MCF 10A (cell line): Measurements from ENCODE around the gene TSEN54. TPM values are rescaled to one million over a fixed set of nuclear protein-coding genes. Genes with fewer than 3 reads are reported as not detected.

Experiments
- BruUV-seq: library from RNA; stranded (reverse); fragments of 400-500 nt; replicated peaks from 2 replicates; lab custom pipeline; 2021; lab: Mats Ljungman, UMichigan
- CTCF ChIA-PET: fragments of 300-600 bp; sonication (Branson Sonifier 250); formaldehyde crosslinking; extraction: SDS; loops from one replicate; lab custom pipeline; 2021; ENCODE audit warnings: antibody characterized with exemption, inconsistent platforms; lab: Yijun Ruan, JAX
- POLR2A ChIA-PET: fragments of 300-600, 350-650 bp; sonication (Branson Sonifier 250); formaldehyde crosslinking; extraction: SDS; loops from one replicate; lab custom pipeline; 2020; ENCODE audit warnings: antibody characterized with exemption, inconsistent platforms; lab: Yijun Ruan, JAX
- DNase-seq: peaks from one replicate; pipeline ENCODE4 v3.0.0-alpha.2; 2018; ENCODE audit not compliant: unreplicated experiment
- H3K27ac Mint-ChIP-seq: one replicate; pipeline ENCODE4 v1.8.0; 2022; ENCODE audit warnings: mild to moderate bottlenecking, low read depth, mixed read lengths; ENCODE audit not compliant: unreplicated experiment
- H3K27me3 Mint-ChIP-seq: one replicate; pipeline ENCODE4 v1.8.0; 2022; ENCODE audit warnings: mixed read lengths; ENCODE audit not compliant: insufficient read depth, unreplicated experiment
- H3K36me3 Mint-ChIP-seq: one replicate; pipeline ENCODE4 v1.8.0; 2022; ENCODE audit warnings: mild to moderate bottlenecking, moderate library complexity, mixed read lengths; ENCODE audit not compliant: insufficient read depth, unreplicated experiment
- H3K4me1 Mint-ChIP-seq: one replicate; pipeline ENCODE4 v1.8.0; 2022; ENCODE audit warnings: mixed read lengths; ENCODE audit not compliant: insufficient read depth, unreplicated experiment
- H3K4me3 Mint-ChIP-seq: one replicate; pipeline ENCODE4 v1.8.0; 2022; ENCODE audit warnings: mild to moderate bottlenecking, moderate library complexity, mixed read lengths; ENCODE audit not compliant: unreplicated experiment
- H3K9me3 Mint-ChIP-seq: one replicate; pipeline ENCODE4 v1.8.0; 2022; ENCODE audit warnings: mixed read lengths; ENCODE audit not compliant: unreplicated experiment
- intact Hi-C: fragments of 100-400 bp; cut with micrococcal nuclease; formaldehyde crosslinking; loops from 2 replicates; pipeline ENCODE4 v1.14.1; 2022
- total RNA-seq: library from RNA; stranded (reverse); gene quantifications from 2 replicates; pipeline ENCODE4 v1.2.3, GENCODE V29; 2022
- TF ChIP-seq, protein P1 (sequence below): fragments of 200-600 bp; IDR thresholded peaks from one replicate; pipeline ENCODE4 v1.8.0; 2022; ENCODE audit warnings: antibody characterized with exemption, mild to moderate bottlenecking; ENCODE audit not compliant: unreplicated experiment

Gene TSEN54
- total RNA-seq, 1 experiment from 2014 or later: 13.3 TPM

DNA sequence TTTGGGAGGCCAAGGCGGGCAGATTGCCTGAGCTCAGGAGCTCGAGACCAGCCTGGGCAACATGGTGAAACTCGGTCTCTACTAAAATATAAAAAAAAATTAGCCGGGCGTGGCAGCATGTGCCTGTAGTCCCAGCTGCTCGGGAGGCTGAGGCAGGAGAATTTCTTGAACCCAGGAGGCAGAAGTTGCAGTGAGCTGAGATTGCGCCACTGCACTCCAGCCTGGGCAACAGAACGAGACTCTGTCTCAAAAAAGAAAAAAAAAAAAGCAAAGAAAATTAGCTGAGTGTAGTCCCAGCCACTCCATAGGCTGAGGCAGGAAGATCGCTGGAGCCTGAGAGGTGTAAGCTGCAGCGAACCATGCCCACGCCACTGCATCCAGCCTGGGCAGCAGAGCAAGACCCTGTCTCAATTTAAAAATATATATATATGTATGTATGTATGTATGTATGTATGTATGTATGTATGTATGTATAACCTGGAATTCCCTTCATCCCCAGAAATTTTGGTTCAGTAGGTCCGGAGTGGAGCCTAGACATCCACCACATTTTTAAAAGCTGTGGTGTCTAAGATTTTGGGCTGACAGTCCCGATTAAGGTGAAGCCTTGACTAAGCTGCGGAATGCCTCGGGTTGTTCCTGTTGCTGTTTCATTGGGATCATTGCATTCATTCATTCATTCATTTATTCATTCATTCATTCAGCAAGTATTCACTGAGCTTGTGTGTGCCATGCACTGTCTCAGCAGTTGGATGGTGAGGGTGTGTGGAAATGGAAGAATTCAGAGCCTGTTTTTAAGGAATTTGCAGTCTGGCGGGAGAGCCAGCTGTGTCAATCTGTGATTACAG lies 34.0 kb upstream of the TSEN54 start:
- no peaks in the 10 kb centered on the region for H3K4me1 Mint-ChIP-seq

DNA sequence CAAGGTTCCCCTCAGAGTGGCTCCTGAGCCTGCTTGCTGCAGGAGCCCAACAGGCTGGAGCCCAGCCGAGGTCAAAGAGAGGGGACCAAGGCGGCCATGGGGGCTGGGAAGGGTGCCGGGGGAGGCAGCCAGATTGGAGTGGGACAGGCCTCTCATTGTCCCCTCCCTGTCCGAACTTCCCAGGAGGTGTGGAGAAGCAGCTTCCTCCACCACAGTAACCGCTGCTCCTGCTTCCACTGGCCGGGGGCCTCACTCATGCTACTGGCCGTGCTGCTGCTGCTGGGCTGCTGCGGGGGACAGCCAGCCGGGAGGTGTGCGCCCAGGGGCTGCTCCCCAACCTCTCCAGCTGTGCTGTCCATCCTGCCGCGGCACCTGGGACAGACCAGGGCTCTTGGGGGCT lies 30.6 kb upstream of the TSEN54 start:
- ChIA-PET CTCF (interaction anchor here (0.7 kb wide), 1 partner anchor 13 kb away, joined by 4 read pairs; no protein-coding TSS in a partner anchor), POLR2A (interaction anchor here (0.5 kb wide), 1 partner anchor 1362 kb away, joined by 3 read pairs; no protein-coding TSS in a partner anchor)
- TF ChIP-seq, protein P1, sequence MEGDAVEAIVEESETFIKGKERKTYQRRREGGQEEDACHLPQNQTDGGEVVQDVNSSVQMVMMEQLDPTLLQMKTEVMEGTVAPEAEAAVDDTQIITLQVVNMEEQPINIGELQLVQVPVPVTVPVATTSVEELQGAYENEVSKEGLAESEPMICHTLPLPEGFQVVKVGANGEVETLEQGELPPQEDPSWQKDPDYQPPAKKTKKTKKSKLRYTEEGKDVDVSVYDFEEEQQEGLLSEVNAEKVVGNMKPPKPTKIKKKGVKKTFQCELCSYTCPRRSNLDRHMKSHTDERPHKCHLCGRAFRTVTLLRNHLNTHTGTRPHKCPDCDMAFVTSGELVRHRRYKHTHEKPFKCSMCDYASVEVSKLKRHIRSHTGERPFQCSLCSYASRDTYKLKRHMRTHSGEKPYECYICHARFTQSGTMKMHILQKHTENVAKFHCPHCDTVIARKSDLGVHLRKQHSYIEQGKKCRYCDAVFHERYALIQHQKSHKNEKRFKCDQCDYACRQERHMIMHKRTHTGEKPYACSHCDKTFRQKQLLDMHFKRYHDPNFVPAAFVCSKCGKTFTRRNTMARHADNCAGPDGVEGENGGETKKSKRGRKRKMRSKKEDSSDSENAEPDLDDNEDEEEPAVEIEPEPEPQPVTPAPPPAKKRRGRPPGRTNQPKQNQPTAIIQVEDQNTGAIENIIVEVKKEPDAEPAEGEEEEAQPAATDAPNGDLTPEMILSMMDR: no peak
- H3K4me1 Mint-ChIP-seq: no peaks in the 10 kb centered on the region
- DNase-seq: no peak
- no peaks in the 10 kb centered on the region for H3K9me3 Mint-ChIP-seq
- BruUV-seq: no TSS peak
- H3K27me3 Mint-ChIP-seq: no peaks in the 10 kb centered on the region
- intact Hi-C loops: no loop called here
- no peak overlapping the region for H3K27ac Mint-ChIP-seq
- H3K36me3 Mint-ChIP-seq: peaks cover 5% of the 10 kb centered on the region
- no peak overlapping the region for H3K4me3 Mint-ChIP-seq

More for the DNA sequence above, 34.0 kb upstream of the TSEN54 start:
- H3K4me3 Mint-ChIP-seq: no peak overlapping the region
- TF ChIP-seq, protein P1: no peak
- H3K27me3 Mint-ChIP-seq: no peaks in the 10 kb centered on the region
- H3K36me3 Mint-ChIP-seq: peaks cover 16% of the 10 kb centered on the region
- no peak for DNase-seq
- no TSS peak for BruUV-seq
- H3K27ac Mint-ChIP-seq: no peak overlapping the region
- ChIA-PET POLR2A (interaction anchor here (0.9 to 1.9 kb wide), 3 partner anchors 25 to 27 kb away, joined by 3 to 4 read pairs (median 4); partner anchors contain the start of gene TMEM94), CTCF (interaction anchor here (0.7 to 0.8 kb wide), 2 partner anchors 34 to 38 kb away, joined by 3 to 5 read pairs; partner anchors contain the start of gene TSEN54)
- intact Hi-C loops: no loop called here
- no peaks in the 10 kb centered on the region for H3K9me3 Mint-ChIP-seq

DNA sequence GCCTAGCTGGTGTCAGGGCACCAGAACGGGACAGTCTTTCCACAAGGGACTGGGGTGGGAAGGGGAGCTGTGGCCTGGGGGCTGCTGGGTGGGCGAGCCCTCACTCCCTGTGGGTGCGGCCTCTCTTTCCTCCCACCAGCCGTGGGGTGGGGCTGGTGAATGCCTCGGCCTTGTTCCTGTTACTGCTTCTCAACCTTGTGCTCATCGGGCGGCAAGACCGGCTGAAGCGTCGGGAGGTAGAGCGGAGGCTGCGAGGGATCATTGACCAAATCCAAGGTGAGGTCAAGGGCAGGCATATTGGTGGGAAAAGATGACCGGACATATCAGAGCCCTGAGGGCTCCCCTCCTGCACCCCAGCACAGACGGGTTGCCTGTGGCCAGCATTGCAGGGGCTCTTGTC lies 30.2 kb upstream of the TSEN54 start:
- BruUV-seq: no TSS peak
- H3K27ac Mint-ChIP-seq: no peak overlapping the region
- intact Hi-C loops: no loop called here
- ChIA-PET CTCF (interaction anchor here (0.7 kb wide), 1 partner anchor 13 kb away, joined by 4 read pairs; no protein-coding TSS in a partner anchor), POLR2A (no interaction called here)
- no peaks in the 10 kb centered on the region for H3K9me3 Mint-ChIP-seq
- no peak overlapping the region for H3K4me3 Mint-ChIP-seq
- DNase-seq: no peak
- H3K27me3 Mint-ChIP-seq: no peaks in the 10 kb centered on the region
- peaks cover 5% of the 10 kb centered on the region for H3K36me3 Mint-ChIP-seq
- no peaks in the 10 kb centered on the region for H3K4me1 Mint-ChIP-seq
- TF ChIP-seq, protein P1: no peak

DNA sequence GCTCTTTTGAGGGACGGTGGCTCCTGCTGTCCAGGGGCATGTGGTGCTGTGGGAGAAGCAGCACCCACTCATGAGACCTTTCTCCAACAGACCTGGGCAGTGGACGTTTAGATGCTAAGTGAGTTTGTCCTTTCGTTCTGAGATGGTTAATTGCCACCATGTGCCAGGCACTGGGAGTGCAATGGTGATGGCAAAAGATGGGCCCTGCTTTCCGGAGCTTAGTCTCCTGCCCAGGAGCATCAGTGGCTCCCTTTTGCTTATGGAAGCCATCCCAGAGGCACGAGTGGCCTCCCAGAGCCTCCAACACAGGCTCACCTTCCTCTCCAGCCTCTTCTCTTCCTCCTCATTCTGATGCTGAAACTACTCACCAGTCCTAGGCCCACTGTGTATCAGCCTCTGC lies 29.4 kb upstream of the TSEN54 start:
- ChIA-PET POLR2A (interaction anchor here (0.6 to 0.7 kb wide), 2 partner anchors 46 to 540 kb away, joined by 3 read pairs; partner anchors contain the start of gene EVPL), CTCF (interaction anchor here (0.7 kb wide), 1 partner anchor 550 kb away, joined by 4 read pairs; no protein-coding TSS in a partner anchor)
- TF ChIP-seq, protein P1: no peak
- Mint-ChIP-seq H3K27ac (no peak overlapping the region), H3K9me3 (no peaks in the 10 kb centered on the region), H3K36me3 (peaks cover 9% of the 10 kb centered on the region), H3K27me3 (no peaks in the 10 kb centered on the region), H3K4me3 (no peak overlapping the region), H3K4me1 (no peaks in the 10 kb centered on the region)
- intact Hi-C loops: no loop called here
- no TSS peak for BruUV-seq
- no peak for DNase-seq
